GM18507 (cell line): ENCODE data around the gene PCDHB14.

Experiments used
- DNase-seq: peaks from one replicate; pipeline ENCODE4 v3.0.0; 2011; ENCODE audit warnings: low read depth; ENCODE audit not compliant: insufficient read length; ENCODE audit errors: extremely low spot score
- FAIRE-seq: peaks from 2 replicates; lab custom pipeline; 2011; peaks lifted over from hg19 to GRCh38; lab: Jason Lieb, UNC

The PCDHB14 gene

DNA sequence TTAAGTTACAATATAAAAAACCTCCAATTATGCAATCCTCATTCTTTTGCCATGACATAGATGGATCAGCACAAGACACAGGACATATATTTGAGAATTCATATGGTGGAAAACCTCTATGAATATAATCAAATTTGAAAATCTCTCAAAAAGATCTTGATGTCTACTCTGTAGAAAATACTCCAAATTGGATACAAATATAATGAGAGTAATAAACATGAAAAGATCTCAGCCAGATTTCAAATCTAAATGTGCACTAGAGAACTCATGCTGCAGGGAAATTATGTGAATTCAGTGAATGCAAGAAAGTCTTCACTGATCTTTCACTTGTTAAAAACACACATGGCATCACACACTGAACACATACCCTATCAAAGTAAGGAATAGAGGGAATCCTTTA, 35.8 kb downstream of the PCDHB14 start:
- DNase-seq, result no peak
- no peak for FAIRE-seq

DNA sequence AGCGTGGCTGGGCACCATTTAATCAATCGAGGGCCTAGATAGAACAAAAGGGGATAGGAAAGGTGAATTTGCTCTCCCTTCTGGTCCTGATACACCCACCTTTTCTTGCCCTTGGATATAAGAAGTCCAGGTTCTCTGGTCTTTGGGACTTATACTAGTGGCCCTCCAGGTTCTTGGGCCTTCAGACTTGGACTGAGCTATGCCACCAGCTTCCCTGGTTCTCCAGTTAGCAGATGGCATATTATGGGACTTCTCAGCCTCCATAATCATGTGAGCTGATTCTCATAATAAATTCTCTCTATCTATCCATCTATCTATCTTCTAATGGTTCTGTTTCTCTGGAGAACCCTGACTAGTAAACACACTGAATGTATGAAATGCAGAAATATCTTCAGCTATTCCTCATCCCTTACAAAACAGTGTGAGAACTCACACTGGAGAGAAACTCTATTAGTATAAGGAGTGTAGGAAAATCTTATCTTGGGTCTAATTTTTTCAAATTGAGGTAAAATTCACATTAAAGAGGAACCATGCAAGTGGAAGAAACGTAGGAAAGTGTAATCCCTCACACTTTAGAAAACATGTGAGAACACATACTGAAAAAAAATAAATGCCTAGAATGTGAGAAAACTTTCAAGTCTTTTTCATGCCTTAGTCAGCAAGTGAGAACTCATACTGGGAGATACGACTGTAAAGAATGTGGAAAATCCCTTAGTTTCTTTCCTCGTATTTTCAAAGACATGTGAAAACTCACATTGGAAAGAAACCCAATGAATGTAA, 37.5 kb downstream of the PCDHB14 start:
- DNase-seq, result no peak
- FAIRE-seq, result no peak

DNA sequence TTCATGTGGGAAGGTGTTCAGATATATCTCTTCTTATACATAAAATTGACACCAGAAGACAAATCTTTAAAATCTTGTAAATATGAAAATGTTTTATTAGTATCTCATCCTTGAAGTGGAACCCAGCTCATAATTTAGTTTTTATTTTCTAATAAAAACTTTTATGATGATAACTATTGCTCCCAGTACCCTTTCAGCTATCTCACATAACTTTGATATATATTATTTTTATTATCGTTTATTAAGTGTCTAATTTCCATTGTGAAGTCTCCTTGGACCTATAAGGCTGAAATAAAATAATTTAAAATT, 38.0 kb downstream of the PCDHB14 start:
- DNase-seq (no peak), FAIRE-seq (no peak)

DNA sequence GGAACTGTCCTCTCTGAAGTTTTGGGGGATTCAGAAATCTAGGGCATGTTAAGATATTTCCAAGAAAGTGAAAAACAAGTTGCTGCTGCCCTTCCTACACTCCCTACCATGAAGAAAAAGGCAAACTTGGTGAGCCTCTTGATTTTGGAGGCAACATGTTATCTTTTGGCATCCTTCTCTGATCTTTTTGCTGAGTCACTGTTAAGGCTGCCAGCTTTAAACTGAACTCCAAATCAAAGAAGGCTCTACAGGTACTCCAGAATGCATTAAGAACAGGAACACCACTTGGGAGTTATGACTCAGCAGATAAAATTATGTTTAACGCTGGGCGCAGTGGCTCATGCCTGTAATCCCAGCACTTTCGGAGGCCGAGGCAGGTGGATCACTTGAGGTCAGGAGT, 46.1 kb downstream of the PCDHB14 start:
- DNase-seq (no peak), FAIRE-seq (no peak)

DNA sequence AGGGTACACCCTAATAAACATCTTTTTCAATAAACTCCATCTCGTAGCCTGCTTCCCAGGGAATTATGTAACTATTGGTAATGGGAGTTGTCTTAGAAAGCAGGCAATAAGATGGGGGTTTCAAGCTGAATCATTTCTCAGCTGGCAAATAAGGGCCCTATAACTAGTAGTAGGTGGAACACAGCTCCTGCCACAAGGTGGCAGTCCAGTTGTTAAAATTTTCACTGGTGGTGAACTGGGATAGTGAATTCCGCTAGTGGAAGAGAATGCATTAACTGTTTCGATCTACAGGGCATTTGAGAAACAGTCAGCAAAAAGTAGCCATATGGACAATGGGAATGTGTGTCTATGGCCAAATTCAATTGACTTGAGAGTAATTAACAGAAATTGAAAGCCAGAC, 49.8 kb downstream of the PCDHB14 start:
- DNase-seq, result no peak
- no peak for FAIRE-seq
